Activated naive CD4-positive, alpha-beta T cell treated with anti-CD3 and anti-CD28 coated beads for 36 hours (primary cell): ENCODE measurements around the gene TMEM236. TPM values are rescaled to one million over a fixed set of nuclear protein-coding genes. Genes with fewer than 3 reads are reported as not detected.

Source experiments
- CTCF ChIA-PET: fragments of 350-600 bp; sonication (Branson Sonifier 250); formaldehyde crosslinking; loops from one replicate; lab custom pipeline; 2021; ENCODE audit warnings: antibody characterized with exemption; lab: Charles Lee
- DNase-seq: peaks from one replicate; pipeline ENCODE4 v3.0.0-alpha.2; 2020
- H3K27ac Mint-ChIP-seq: one replicate; pipeline ENCODE4 v1.8.0; 2021; ENCODE audit warnings: mild to moderate bottlenecking, mixed read lengths
- H3K27me3 Mint-ChIP-seq: one replicate; pipeline ENCODE4 v1.8.0; 2021; ENCODE audit warnings: low read depth, mixed read lengths
- H3K36me3 Mint-ChIP-seq: one replicate; pipeline ENCODE4 v1.8.0; 2021; ENCODE audit warnings: low read depth, mixed read lengths
- H3K4me1 Mint-ChIP-seq: one replicate; pipeline ENCODE4 v1.8.0; 2021; ENCODE audit warnings: low read depth, mixed read lengths
- H3K4me3 Mint-ChIP-seq: one replicate; pipeline ENCODE4 v1.8.0; 2021; ENCODE audit warnings: mild to moderate bottlenecking, moderate library complexity, mixed read lengths
- H3K9me3 Mint-ChIP-seq: one replicate; pipeline ENCODE4 v1.8.0; 2021; ENCODE audit warnings: mixed read lengths
- intact Hi-C: fragments of 100-400 bp; cut with micrococcal nuclease; formaldehyde crosslinking; loops from one replicate; pipeline ENCODE4 v1.15.1; 2023
- total RNA-seq, 2 experiments: library from RNA; stranded (reverse); gene quantifications; one replicate each; pipeline ENCODE4 v1.2.3, GENCODE V29; 2021

The TMEM236 gene
- total RNA-seq, 2 experiments from 2014 or later: not detected

DNA sequence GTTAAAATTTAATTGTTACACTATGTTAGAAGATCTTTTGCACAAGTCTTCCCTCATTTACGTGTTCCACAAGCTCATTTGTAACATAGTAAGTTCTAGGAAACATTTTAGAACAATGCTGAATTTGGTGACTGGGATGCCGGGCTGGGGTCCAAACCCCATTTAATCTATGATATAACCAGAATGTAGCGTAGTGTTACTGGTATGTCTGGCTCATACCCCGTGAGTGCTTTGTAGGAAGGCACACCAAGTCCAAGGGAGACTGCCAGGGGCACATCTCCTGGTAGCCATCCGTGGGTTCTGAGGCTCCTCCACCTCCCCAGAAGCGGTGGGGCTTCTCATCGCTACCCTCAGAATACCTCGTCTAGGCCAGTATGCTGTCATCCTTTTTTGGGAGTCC lies 21.3 kb upstream of the TMEM236 start:
- CTCF ChIA-PET: no interaction called here
- no peaks in the 10 kb centered on the region for H3K27me3 Mint-ChIP-seq
- H3K4me1 Mint-ChIP-seq: no peaks in the 10 kb centered on the region
- H3K36me3 Mint-ChIP-seq: no peaks in the 10 kb centered on the region
- DNase-seq: no peak
- intact Hi-C loops: no loop called here
- H3K9me3 Mint-ChIP-seq: no peaks in the 10 kb centered on the region
- H3K27ac Mint-ChIP-seq: no peak overlapping the region
- H3K4me3 Mint-ChIP-seq: no peak overlapping the region

DNA sequence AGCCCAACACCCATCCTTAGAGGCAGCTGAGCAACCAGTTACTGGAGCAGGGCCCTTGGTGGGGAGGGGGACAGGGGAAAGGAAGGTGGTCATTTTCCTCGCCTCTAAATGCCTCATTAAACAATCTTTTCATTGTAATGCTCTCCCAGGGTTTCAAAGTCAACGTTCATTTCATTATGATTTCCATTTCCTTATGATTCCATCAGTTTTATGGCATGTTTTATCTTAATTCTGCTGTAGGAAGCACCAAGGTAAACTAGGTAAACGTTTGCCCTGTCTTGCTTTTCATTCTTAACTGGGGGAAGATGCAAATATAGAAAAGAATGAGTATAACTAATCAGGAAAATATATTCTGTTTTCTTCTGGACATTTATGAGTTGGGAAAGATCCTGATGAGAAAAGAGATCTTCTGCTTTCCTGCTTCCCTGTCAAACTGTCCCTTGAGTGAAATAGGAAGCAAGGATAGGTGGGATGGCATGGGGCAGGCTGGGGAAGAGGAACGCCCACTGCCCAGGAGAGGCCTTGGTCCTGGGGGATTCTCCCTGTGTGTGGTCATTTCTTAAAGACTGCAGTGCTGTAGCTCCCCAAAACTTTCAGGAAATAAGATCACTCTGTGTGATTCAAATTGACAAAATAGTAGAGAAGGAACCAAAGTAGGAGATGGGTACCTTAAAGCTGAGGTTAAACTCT lies 20.5 kb upstream of the TMEM236 start:
- Mint-ChIP-seq H3K36me3 (no peaks in the 10 kb centered on the region), H3K4me1 (no peaks in the 10 kb centered on the region), H3K9me3 (no peaks in the 10 kb centered on the region), H3K27me3 (no peaks in the 10 kb centered on the region), H3K4me3 (no peak overlapping the region), H3K27ac (no peak overlapping the region)
- intact Hi-C loops: no loop called here
- no peak for DNase-seq
- CTCF ChIA-PET: no interaction called here

DNA sequence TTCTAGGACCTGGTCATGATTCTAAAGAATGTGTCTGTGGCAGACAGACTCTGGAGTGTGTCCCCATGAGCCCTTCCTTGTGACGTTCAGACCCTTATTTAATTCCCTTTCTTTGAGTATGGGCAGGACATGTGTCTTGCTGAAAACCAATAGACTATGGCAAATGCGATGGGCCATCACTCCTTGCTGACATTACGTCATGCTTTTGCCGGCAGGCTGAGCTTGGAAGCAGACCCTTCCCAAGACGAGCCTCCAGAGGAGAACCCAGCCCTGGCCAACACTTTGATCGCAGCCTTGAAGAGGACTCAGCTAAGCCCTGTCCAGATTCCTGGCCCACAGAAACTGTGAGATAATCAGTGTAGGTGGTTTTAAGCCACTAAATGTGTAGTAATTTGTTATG lies 18.4 kb upstream of the TMEM236 start:
- no peak overlapping the region for H3K4me3 Mint-ChIP-seq
- no peaks in the 10 kb centered on the region for H3K9me3 Mint-ChIP-seq
- H3K36me3 Mint-ChIP-seq: no peaks in the 10 kb centered on the region
- no peaks in the 10 kb centered on the region for H3K27me3 Mint-ChIP-seq
- DNase-seq: no peak
- CTCF ChIA-PET: no interaction called here
- H3K4me1 Mint-ChIP-seq: peaks cover 2% of the 10 kb centered on the region
- H3K27ac Mint-ChIP-seq: no peak overlapping the region
- intact Hi-C loops: no loop called here

DNA sequence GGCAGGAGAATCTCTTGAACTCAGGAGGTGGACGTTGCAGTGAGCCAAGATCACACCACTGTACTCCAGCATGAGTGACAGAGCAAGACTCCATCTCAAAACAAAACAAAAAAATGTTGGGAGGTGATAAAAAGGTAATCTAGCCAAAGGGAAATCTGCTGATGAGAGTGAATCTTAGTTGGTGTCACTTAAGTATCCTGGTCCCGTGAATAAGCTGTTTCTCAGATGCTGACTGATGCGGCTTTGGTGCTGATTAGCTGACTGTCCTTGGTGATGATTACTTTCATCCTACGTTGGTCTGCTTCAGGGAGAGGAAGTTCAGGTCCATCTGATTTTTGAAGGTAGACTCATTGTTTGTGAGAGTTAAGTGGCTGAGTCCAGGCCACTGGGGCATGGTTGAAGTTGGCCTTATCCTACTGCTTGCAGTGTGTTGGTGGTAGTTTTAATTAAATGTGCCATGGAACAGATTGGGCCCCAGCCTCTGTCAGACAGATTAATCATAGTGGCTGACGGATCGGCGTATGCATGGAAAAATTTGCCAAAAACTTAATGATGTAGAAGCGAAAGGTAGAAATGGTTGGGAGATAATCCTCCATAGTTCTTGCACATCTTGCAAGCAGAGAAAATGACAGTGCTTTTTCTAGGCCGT lies 17.4 kb upstream of the TMEM236 start:
- intact Hi-C loops: loop anchor here (5.0 kb wide), 1 partner anchor 483 kb away; no protein-coding TSS in a partner anchor
- H3K4me3 Mint-ChIP-seq: no peak overlapping the region
- H3K4me1 Mint-ChIP-seq: peaks cover 2% of the 10 kb centered on the region
- CTCF ChIA-PET: interaction anchor here (0.5 to 2.4 kb wide), 2 partner anchors 10 to 57 kb away, joined by 3 to 6 read pairs; no protein-coding TSS in a partner anchor
- no peak for DNase-seq
- H3K36me3 Mint-ChIP-seq: no peaks in the 10 kb centered on the region
- H3K27ac Mint-ChIP-seq: no peak overlapping the region
- no peaks in the 10 kb centered on the region for H3K27me3 Mint-ChIP-seq
- H3K9me3 Mint-ChIP-seq: no peaks in the 10 kb centered on the region

DNA sequence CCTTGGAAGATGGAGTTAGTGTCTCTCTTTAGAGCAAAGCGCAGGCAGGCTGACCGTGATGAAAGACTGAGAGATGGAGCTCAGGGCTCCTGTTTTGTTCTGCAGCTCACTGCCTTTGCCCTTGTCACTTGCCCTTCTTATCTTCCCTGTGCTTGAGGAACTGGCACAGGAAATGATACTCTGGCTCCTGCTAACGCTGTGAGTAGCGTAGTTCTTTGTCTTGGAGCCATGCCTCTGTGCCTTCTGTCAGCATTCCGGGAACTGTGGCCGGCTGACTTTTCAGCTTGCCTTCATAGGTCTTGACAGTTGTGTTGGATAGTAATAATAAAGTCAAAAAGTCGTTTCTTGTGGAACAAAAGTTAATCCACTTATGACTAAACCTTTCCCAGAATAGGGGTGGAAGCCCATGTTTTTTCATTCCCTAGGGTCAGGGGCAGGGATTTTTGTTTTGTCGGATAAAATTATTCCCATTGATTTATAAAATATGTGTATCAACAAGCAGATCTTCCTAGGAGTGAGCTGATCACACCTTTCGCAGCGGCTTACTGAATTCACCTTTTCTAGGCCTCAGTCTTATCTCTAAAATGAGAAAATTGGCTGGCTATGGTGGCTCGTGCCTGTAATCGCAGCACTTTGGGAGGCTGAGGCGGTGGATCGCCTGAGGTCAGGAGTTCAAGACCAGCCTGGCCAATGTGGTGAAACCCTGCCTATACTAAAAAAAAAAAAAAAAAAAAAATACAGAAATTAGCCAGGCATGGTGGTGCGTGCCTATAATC lies 16.6 kb upstream of the TMEM236 start:
- peaks cover 2% of the 10 kb centered on the region for H3K4me1 Mint-ChIP-seq
- no peaks in the 10 kb centered on the region for H3K36me3 Mint-ChIP-seq
- H3K9me3 Mint-ChIP-seq: no peaks in the 10 kb centered on the region
- intact Hi-C loops: loop anchor here (5.0 kb wide), 1 partner anchor 482 kb away; no protein-coding TSS in a partner anchor
- no peak overlapping the region for H3K27ac Mint-ChIP-seq
- H3K4me3 Mint-ChIP-seq: no peak overlapping the region
- DNase-seq: no peak
- H3K27me3 Mint-ChIP-seq: no peaks in the 10 kb centered on the region
- CTCF ChIA-PET: interaction anchor here (0.5 to 2.4 kb wide), 5 partner anchors 9 to 475 kb away, joined by 3 to 6 read pairs (median 4); no protein-coding TSS in a partner anchor

DNA sequence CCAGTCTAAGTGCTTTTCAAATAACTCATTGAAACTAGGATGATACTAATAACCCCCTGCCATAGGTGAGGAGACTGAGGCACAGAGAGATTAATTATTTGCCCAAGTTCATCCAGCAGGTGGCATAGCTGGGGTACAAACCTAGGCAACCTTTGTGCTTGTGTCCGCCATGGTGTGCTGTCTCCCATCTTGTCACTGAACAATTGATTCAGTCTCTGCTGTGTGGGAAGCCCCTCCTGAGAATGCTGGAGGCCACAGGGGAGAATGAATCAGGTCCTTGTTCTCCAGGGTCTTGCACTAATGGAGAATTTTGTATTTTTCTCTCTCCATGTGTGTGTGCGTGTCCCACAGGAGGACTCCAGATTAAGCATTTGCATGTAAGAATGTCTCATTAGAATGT lies 15.8 kb upstream of the TMEM236 start:
- Mint-ChIP-seq H3K4me1 (peaks cover 2% of the 10 kb centered on the region), H3K36me3 (no peaks in the 10 kb centered on the region), H3K27me3 (no peaks in the 10 kb centered on the region), H3K4me3 (no peak overlapping the region), H3K27ac (no peak overlapping the region), H3K9me3 (no peaks in the 10 kb centered on the region)
- DNase-seq: no peak
- CTCF ChIA-PET: interaction anchor here (0.8 to 2.4 kb wide), 5 partner anchors 8 to 140 kb away, joined by 3 to 7 read pairs (median 4); no protein-coding TSS in a partner anchor
- intact Hi-C loops: loop anchor here (2.0 to 5.0 kb wide), 2 partner anchors 481 to 503 kb away; no protein-coding TSS in a partner anchor

DNA sequence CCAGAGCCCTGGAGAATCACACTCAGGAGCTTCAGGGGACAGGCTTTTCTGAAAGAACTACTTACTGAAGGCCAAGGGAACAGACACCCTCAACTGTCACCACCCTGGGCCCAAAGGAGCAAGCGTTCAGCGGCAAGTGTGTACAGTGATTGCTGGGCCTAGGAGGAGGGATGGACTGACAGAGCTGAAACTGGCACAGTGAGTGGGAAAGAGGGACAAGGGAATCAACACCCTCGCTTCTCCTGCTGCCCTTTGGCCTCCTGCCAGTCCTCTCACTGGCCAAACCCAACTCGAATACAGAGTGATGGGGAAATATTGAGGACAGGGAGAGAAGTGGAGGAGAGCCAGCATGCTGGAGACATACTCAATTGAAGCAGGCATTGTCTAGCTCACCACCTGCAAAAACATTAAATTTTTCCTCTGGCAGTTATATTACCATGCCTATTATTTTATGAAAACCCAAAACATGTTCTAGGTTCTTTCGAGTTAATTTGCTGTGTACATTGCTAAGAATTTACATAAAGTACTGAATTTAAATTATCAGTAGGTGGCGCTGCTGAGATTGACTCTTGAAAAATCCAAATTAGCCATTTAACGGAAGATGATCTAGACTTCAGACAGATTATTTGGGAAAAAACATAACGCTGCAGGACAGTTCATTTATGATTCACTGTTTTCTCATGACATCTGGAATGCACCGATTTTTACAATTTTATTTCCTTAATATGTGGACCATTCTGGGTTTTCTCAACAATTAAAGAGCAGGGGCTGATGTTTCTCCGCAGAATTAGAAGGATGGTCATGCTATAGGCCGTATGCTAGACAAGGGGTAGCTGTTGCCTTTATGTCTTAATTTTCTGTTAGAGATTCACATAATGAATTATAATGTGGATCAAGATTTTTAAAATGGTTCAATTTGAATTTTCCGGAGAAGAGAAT lies 14.7 kb upstream of the TMEM236 start:
- intact Hi-C loops: loop anchor here (1.0 to 5.0 kb wide), 3 partner anchors 367 to 502 kb away; no protein-coding TSS in a partner anchor
- H3K27me3 Mint-ChIP-seq: no peaks in the 10 kb centered on the region
- no peak overlapping the region for H3K4me3 Mint-ChIP-seq
- H3K27ac Mint-ChIP-seq: no peak overlapping the region
- H3K4me1 Mint-ChIP-seq: peaks cover 2% of the 10 kb centered on the region
- H3K9me3 Mint-ChIP-seq: no peaks in the 10 kb centered on the region
- CTCF ChIA-PET: interaction anchor here (0.5 to 2.4 kb wide), 13 partner anchors 7 to 910 kb away, joined by 3 to 7 read pairs (median 4); no protein-coding TSS in a partner anchor
- no peaks in the 10 kb centered on the region for H3K36me3 Mint-ChIP-seq
- no peak for DNase-seq

DNA sequence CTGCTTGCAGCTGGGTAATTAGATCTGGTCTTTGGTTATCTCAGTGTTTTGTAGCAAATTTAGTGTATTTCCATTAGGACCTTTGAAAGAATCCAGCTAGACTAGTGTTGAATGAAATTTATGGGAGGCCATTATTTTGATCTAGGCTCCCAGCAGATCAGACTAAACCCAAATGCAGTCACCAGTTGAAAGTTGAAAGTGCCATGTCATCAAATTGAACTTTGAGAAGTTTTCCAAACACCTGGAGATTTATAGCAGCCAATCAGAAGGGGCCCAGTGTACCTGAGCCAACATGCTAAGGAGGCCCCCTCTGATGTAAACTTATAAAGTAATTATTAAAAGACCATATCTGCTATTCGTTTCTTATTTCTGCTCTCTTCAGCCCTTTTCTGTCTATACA lies 11.3 kb upstream of the TMEM236 start:
- intact Hi-C loops: loop anchor here (10.0 kb wide), 1 partner anchor 896 kb away; no protein-coding TSS in a partner anchor
- Mint-ChIP-seq H3K36me3 (no peaks in the 10 kb centered on the region), H3K27me3 (no peaks in the 10 kb centered on the region), H3K4me3 (no peak overlapping the region), H3K9me3 (no peaks in the 10 kb centered on the region), H3K27ac (no peak overlapping the region), H3K4me1 (peaks cover 10% of the 10 kb centered on the region)
- CTCF ChIA-PET: no interaction called here
- no peak for DNase-seq

DNA sequence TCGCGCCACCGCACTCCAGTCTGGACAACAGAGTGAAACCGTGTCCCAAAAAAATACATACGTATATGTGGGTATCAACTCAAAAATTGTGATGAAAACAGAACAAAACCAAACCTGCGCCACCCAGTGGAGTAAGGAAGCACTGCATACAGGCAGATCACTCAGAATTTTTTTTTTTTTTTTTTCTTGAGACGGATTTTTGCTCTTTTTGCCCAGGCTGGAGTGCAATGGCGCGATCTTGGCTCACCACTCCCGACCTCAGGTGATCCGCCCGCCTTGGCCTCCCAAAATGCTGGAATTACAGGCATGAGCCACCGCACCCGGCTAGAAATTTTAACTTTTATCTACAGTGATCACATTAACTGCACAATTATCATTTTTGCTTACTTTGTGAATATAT lies 9.1 kb upstream of the TMEM236 start:
- no peak overlapping the region for H3K27ac Mint-ChIP-seq
- CTCF ChIA-PET: interaction anchor here (0.6 to 1.5 kb wide), 8 partner anchors 125 to 1881 kb away, joined by 3 to 8 read pairs (median 3); partner anchors contain the start of gene HACD1
- no peak overlapping the region for H3K4me3 Mint-ChIP-seq
- no peaks in the 10 kb centered on the region for H3K27me3 Mint-ChIP-seq
- no peaks in the 10 kb centered on the region for H3K36me3 Mint-ChIP-seq
- DNase-seq: peak; percentile 83
- peaks cover 8% of the 10 kb centered on the region for H3K4me1 Mint-ChIP-seq
- intact Hi-C loops: loop anchor here (1.0 to 10.0 kb wide), 5 partner anchors 126 to 898 kb away; partner anchors contain the start of gene HACD1
- no peaks in the 10 kb centered on the region for H3K9me3 Mint-ChIP-seq

DNA sequence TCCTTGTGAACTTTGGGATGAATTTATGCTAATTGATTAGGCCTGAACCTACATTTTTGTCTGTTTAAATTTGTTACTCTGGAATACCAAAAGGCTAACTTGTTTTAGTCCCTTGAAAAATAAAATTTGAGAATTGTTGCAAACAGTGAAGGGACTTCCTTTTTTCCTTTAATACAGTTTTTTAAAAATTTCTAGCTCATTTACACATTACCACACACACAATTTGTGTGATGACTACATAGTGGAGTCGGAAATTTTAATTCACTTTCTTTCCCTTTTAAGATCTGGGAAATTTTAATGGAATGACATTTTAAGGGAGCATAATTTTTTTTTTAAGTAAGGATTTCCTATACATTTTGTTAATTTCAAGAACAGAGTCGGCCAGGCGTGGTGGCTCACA lies 8.6 kb upstream of the TMEM236 start:
- intact Hi-C loops: loop anchor here (1.0 to 10.0 kb wide), 5 partner anchors 126 to 899 kb away; partner anchors contain the start of gene HACD1
- H3K9me3 Mint-ChIP-seq: no peaks in the 10 kb centered on the region
- H3K27me3 Mint-ChIP-seq: no peaks in the 10 kb centered on the region
- H3K4me1 Mint-ChIP-seq: peaks cover 8% of the 10 kb centered on the region
- H3K36me3 Mint-ChIP-seq: no peaks in the 10 kb centered on the region
- H3K4me3 Mint-ChIP-seq: no peak overlapping the region
- no peak for DNase-seq
- CTCF ChIA-PET: interaction anchor here (0.7 to 1.2 kb wide), 2 partner anchors 137 to 1881 kb away, joined by 3 to 5 read pairs; no protein-coding TSS in a partner anchor
- no peak overlapping the region for H3K27ac Mint-ChIP-seq

DNA sequence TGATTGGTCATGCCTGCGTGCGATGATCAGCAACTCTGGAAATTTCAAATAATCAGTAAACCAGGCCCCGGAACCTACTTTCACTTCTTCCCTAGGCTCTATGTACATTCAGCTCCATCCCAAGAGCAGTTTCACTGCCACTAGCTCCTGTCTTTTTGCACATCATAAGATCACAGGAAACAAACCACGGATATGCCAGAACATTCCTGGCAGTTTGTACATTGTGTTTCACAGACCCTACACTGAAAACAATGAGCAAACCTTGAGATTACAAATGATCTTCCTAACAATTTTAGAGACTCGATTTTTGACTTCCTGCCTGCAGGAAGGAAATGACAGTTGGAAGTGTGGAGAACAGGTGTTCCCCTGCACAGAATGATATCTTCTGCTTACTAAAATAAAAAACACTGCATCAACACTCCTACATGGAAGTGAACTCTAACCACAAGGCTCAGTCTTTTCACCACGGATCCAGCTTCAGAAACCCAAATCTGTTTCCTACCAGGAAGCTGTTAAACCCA lies 7.6 kb upstream of the TMEM236 start:
- Mint-ChIP-seq H3K9me3 (no peaks in the 10 kb centered on the region), H3K4me1 (peaks cover 8% of the 10 kb centered on the region), H3K4me3 (no peak overlapping the region), H3K36me3 (no peaks in the 10 kb centered on the region), H3K27ac (no peak overlapping the region), H3K27me3 (no peaks in the 10 kb centered on the region)
- CTCF ChIA-PET: interaction anchor here (1.0 to 1.2 kb wide), 3 partner anchors 9 to 138 kb away, joined by 5 to 6 read pairs (median 6); no protein-coding TSS in a partner anchor
- no peak for DNase-seq
- intact Hi-C loops: loop anchor here (10.0 kb wide), 1 partner anchor 900 kb away; no protein-coding TSS in a partner anchor
